Measurements from ENCODE around the gene CD3E.

The CD3E gene

DNA sequence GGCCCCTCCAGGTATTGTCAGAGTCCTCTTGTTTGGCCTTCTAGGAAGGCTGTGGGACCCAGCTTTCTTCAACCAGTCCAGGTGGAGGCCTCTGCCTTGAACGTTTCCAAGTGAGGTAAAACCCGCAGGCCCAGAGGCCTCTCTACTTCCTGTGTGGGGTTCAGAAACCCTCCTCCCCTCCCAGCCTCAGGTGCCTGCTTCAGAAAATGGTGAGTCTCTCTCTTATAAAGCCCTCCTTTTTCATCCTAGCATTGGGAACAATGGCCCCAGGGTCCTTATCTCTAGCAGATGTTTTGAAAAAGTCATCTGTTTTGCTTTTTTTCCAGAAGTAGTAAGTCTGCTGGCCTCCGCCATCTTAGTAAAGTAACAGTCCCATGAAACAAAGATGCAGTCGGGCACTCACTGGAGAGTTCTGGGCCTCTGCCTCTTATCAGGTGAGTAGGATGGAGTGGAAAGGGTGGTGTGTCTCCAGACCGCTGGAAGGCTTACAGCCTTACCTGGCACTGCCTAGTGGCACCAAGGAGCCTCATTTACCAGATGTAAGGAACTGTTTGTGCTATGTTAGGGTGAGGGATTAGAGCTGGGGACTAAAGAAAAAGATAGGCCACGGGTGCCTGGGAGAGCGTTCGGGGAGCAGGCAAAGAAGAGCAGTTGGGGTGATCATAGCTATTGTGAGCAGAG, at the start of gene CD3E:
TSS of gene CD3E (plus strand) at position 163 of the 681 bp plus-strand sequence. CDS start at position 386, 223 bp downstream.
- TF ChIP-seq, protein P1, sequence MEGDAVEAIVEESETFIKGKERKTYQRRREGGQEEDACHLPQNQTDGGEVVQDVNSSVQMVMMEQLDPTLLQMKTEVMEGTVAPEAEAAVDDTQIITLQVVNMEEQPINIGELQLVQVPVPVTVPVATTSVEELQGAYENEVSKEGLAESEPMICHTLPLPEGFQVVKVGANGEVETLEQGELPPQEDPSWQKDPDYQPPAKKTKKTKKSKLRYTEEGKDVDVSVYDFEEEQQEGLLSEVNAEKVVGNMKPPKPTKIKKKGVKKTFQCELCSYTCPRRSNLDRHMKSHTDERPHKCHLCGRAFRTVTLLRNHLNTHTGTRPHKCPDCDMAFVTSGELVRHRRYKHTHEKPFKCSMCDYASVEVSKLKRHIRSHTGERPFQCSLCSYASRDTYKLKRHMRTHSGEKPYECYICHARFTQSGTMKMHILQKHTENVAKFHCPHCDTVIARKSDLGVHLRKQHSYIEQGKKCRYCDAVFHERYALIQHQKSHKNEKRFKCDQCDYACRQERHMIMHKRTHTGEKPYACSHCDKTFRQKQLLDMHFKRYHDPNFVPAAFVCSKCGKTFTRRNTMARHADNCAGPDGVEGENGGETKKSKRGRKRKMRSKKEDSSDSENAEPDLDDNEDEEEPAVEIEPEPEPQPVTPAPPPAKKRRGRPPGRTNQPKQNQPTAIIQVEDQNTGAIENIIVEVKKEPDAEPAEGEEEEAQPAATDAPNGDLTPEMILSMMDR (IDR thresholded peaks at IDR 0.05; ENCODE audit: low read depth, low read length): no peak
- DNase-seq (ENCODE audit: extremely low read depth, low read depth): no peak

- TF ChIP-seq, protein P1 (IDR thresholded peaks at IDR 0.05; ENCODE audit: low read depth, low read length): no peak; the same call in 1 of the 2 replicates
- DNase-seq (ENCODE audit: extremely low read depth, low read depth): no peak
Observed at GRCh38 chr11:118258410-118258809, 46.1 kb upstream of the CD3E start.

DNA sequence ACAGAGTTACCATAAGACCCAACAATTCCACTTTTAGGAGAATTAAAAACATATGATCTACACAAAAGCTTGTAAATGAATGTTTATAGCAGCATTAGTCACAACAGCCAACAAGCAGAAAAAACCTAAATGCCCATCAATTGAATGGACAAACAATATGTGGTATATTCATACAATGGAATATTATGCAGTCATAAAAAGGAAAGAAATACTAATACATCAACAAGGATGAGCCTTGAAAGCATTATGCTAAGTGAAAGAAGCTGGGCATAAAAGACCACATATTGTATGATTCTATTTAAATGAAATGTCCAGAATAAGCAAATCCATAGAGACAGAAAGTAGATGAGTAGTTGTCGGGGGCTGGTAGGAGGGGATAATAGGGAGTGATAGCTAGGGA, 45.4 kb upstream of the CD3E start:
- TF ChIP-seq, protein P1 (IDR thresholded peaks at IDR 0.05; ENCODE audit: low read depth, low read length): no peak
- no peak for DNase-seq (ENCODE audit: extremely low read depth, low read depth)

- TF ChIP-seq, protein P1 (IDR thresholded peaks at IDR 0.05; ENCODE audit: low read depth, low read length): no peak
- DNase-seq (ENCODE audit: extremely low read depth, low read depth): no peak
Observed at GRCh38 chr11:118260353-118260752, 44.2 kb upstream of the CD3E start.

DNA sequence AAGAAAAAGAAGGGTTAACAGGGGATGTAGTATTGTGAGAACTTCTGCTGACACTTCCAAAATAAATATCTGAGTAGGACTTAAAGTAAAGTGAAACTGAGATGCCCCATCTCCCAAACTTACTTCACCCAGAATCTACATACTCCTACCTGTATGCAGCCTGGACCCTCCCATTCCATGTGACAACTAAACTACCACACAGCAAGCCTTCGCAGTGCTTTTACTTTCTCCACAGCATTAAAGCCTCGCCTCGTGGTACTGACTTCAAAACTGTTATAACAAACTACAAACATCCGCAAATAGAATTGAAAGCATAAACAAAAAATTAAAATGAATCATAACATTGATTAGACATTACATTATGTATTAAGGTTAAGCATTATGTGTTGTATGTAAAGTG, 41.4 kb upstream of the CD3E start:
- DNase-seq (ENCODE audit: extremely low read depth, low read depth): no peak
- TF ChIP-seq, protein P1 (IDR thresholded peaks at IDR 0.05; ENCODE audit: low read depth, low read length): no peak

DNA sequence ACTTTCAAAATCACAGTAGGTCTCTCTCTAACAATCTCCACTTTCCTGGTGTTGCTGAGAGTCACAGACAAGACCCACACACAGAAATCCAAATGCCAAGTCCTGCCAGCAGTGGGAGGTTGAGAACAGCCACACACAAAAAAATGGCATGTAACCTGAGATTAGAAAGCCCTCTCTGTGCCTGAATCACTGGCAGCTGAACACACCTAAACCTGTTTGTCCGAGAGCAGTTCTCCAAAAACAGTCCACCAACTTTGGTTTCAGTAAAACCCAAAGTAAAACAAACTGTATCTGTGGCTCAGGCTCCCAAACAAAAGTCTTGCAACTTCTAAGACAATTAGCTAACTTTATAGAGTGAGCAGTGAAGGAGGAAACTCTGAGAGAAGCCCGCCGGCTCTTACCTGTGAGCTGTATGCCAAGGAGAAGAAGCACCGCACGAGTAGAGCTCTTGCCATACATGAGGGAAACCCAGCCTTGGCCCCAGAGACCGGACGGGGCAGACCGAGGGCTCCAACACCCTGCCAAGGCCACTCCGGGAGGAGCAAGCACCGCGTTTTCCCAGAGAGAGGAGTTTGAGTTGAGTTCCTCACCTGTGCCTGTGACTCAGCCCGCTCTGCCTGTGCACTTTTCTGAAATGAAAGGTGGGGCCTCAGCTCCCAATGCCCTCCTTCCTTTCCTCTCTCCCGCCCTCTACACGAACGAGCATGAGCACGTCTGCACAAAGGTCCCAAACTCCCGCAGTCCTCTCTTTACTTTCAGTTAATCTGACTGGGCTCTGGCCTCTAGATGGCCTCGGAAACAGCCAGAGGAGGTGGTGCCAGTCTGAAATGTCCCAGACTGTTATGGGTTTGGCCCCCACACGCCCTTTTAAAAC, 40.6 kb upstream of the CD3E start, which contains the start of gene MPZL2:
TSS of gene MPZL2 (minus strand) at position 603 of the 874 bp plus-strand sequence. CDS start at position 459, 144 bp downstream.
- no peak for DNase-seq (ENCODE audit: extremely low read depth, low read depth)
- TF ChIP-seq, protein P1 (IDR thresholded peaks at IDR 0.05; ENCODE audit: low read depth, low read length): no peak
